Non-pigmented ciliary epithelial cell (primary cell): ENCODE data around the gene MASTL.
"Not testable (repeated sequence)": the region's sequence is repeated elsewhere in the genome, so short reads cannot be mapped to it uniquely, and the experiment has no call there.

Experiments used
- DNase-seq: peaks from one replicate; pipeline ENCODE4 v3.0.0-alpha.2; 2010; ENCODE audit warnings: low read depth

Gene MASTL

GRCh38 chr10:27155066-27155754 is at the start of gene MASTL:
MASTL (plus strand) TSS chr10:27155352; CDS start chr10:27155427, 75 bp downstream.
- DNase-seq, result peak; percentile 75

DNA sequence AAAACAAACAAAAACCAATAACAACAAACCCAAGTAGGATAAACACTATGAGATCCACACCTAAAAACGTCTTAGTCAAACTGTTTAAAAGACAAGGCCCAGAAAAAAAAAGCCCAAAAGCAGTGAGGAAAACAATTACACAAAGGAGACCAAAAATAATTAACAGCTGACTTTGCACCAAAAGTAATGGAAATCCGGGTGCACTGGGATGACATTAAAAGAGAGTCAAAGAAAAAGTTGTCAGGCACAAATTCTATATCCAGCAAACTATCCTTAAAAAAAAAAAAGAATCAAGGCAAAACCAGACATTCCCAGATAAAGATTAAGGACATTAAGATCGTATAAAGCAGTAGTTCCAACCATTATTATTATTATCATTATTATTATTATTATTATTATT is 47.0 kb upstream of the MASTL start:
- DNase-seq, result no peak

DNA sequence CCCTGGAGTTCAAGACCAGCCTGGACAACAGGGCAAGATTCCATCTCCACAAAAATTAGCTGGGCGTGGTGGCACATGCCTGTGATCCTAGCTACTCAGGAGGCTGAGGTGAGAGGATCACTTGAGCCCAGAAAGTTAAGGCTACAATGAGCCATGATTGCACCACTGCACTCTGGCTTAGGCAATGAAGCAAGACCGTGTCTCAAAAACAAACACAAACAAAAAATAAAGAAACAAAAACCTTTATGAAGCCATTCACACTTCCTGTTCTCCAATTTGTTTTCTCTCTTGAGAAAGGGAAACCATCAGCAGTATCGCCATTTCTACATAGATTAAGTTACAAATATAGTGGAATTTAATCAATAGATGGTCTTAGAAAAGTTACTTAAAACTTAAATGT is 20.8 kb upstream of the MASTL start:
- no peak for DNase-seq

DNA sequence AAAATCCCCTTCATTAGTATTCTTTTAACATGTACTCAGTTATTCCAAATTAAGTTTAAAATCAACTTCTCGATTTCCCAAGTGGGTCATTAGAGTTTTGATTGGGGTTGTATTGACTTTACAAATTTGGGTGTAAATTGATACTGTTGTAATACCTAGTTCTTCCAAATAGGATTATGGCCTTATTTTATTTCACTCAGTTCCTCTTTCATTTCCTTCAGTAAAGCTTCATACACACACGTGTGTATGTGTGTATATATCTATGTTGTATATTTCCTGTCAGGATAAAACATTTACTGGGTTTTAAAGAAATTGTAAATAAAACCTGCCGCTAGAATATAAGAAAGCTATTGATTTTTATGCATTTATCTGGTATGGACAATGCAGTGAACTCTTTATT is 16.9 kb upstream of the MASTL start:
- no peak for DNase-seq

DNA sequence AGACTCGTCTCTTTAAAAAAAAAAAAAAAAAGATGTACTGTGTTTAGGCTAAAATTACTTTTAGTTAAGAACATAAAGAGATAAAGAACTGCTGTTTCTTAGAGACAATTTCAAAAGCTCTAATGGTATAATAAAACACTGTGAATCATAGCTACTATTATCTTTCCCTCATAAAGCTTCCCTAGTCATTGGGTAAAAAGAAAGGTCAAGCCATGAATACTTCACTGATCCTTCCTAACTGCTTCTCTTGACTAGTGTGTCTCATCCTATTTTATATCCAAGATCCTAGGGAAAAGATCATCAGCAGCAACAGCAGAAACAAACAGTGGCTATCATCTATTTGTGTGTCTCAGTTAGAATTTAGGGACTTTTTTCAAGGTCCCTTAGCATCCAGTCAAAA is 11.5 kb upstream of the MASTL start:
- DNase-seq, result no peak

DNA sequence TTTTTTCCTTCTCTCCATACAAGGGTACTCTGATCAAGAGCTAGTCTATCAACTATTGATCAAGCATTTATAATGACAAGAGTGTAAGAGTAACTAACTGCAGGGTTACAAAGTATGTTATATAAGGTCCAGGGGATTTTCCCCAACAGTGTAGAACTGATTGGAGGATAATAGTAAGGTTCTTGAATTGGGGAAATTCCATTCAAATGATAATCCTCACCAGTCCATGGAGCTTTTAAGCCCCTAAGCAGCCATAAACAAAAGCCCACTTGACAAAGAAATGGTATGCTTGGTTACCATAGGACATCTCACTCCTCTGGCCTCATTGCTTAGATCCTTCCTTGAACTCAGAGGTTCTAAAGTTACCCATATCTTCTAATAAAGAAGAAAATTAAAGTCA is 9.2 kb upstream of the MASTL start:
- no peak for DNase-seq

DNA sequence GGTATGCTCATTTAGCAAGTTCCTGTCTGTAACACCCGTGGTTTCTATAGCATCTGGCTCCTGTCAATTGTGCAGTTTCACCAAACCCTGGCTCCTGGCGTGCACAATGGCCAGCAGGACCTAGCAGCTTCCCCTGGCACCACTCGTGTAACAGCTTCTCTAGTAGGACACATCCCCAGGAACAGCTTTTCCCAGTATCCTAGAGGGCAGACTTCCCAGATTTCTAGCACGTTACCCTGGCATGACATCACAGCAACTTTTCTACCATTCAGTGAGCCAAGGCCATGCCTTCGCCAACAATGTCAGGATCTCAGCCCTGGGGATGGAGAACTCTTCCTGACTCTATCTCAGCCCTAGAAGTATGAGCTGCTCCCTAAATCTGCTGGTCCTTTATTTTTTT is 7.5 kb upstream of the MASTL start:
- DNase-seq, result no peak

- no peak for DNase-seq
Observed at GRCh38 chr10:27150261-27150660, 4.9 kb upstream of the MASTL start.

DNA sequence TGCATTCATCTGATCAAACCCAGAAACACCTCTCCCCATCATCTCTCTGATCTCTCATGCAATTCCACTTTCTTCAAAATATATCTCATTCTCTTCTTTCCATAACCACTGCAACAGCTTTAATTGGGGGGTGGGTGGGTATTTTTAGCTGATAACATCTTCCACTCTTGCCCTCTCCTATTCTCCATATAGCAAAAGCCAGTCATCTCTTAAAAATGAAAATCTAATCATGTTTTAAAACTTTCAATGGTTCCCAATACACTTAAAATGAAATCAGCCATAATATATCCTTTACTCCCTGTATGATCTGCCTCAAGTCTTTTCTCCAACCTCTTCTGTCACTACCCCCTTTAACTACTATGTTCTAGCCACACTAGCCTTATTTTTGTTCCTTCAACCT is 2.5 kb upstream of the MASTL start:
- DNase-seq, result no peak

GRCh38 chr10:27153329-27153728 is 1.8 kb upstream of the MASTL start:
- no peak for DNase-seq

DNA sequence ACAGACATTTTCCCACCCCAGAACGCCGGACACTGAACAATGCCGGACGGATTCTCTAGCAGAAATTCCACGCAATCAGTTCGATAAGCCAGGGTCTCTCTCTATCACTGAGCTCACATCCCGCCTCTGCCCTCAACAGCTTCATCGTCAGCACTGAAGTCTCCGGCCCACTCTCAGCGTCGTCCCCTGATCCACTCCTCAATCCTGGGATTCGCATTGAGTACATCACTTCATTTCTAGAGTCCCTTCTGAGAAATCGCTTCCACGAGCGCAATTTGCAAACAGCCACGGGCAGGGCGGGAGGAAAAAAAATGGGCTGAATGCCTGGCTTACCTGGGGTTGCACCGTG is 1.3 kb upstream of the MASTL start:
- no peak for DNase-seq

- DNase-seq, result not testable (repeated sequence)
Observed at GRCh38 chr10:27156566-27156965, 1.4 kb downstream of the MASTL start.

- no peak for DNase-seq
Observed at GRCh38 chr10:27157150-27157549, 2.0 kb downstream of the MASTL start.

GRCh38 chr10:27158421-27158820 is 3.3 kb downstream of the MASTL start:
- DNase-seq, result no peak

DNA sequence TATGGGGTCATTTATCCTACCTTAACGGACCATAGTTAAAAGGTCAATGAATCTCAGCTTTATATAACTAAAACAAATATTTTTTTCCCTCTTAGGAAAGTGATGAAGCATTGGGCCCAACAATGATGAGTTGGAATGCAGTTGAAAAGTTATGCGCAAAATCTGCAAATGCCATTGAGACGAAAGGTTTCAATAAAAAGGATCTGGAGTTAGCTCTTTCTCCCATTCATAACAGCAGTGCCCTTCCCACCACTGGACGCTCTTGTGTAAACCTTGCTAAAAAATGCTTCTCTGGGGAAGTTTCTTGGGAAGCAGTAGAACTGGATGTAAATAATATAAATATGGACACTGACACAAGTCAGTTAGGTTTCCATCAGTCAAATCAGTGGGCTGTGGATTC is 14.7 kb downstream of the MASTL start:
- DNase-seq, result no peak

DNA sequence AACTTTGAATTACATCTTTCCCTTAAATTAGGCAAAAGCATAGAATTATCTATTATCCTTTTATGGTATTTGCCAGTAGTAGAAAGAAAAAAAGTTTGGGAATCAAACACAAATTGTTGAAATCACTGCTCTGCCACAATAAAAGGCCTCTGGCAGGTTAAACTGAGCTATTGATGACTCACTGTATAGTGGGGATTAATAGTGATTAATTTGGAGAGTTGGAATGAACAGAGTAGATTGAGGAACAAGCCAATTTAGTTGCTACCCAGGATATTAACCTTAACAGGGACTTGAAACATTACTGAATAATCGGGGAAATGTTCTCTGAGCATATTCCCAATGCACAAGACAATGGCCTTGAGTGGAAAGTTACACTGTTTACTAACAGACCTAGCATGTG is 33.1 kb downstream of the MASTL start:
- DNase-seq, result no peak

- DNase-seq, result no peak
Observed at GRCh38 chr10:27188897-27189296, 33.7 kb downstream of the MASTL start.

- no peak for DNase-seq
Observed at GRCh38 chr10:27190508-27190907, 35.4 kb downstream of the MASTL start.

DNA sequence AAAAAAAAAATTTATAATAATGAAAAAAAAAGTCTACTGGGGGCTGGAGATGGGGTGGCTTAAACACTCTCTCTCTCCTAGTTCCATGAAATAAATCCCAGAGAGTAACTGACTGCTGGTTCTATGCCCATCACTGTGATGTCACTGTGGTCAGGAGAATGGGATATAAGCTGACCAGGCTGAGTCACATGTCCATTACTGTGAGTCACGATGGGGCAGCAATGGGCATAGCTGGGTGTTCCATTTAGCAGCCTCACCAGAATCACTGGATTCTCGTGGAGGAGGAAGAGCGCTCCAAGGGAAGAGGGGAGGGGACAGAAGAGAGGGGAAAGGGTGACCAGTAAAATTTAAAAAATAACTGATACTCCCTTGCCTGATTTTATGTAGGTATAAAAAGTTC is 37.1 kb downstream of the MASTL start:
- peak; percentile 68 for DNase-seq

- no peak for DNase-seq
Observed at GRCh38 chr10:27197980-27198620, 42.9 kb downstream of the MASTL start.

GRCh38 chr10:27203806-27204205 is 48.7 kb downstream of the MASTL start:
- no peak for DNase-seq

DNA sequence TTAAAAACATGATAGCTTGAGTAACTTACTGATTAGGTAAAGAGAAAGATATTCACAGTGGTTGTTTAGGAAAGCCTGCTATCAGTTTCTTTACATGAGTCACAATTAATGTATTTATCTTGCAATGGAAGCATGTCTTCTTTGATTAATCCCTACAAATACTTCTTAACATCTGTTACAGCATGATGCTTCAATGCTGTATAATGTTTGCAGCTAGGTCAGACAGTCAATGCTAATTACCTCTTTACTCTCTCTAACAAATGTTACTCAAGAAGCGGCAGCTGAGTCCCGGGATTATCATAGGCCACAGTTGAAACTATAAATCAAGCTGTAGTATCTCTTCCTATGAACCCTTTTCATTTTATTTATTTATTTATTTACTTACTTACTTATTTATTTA is 52.2 kb downstream of the MASTL start:
- DNase-seq, result no peak

DNA sequence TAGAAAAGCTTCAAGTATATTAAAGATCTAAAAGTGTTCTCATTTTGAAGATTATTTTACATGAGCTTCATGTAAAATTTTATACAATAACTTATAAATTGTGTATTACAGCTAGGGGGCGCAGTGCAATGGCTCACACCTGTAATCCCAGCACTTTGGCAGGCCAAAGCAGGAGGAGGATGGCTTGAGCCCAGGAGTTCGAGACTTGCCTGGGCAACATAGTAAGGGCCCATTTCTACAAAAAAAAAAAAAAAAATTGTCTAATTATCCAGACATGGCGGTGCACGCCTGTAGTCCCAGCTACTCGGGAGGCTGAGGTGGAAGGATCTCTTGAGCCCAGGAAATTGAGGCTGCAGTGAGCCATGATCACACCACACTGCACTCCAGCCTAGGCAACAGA is 68.8 kb downstream of the MASTL start:
- no peak for DNase-seq

- no peak for DNase-seq
Observed at GRCh38 chr10:27225011-27225590, 69.9 kb downstream of the MASTL start.
